ENCODE measurements around the gene DAB2IP.

The DAB2IP gene

DNA sequence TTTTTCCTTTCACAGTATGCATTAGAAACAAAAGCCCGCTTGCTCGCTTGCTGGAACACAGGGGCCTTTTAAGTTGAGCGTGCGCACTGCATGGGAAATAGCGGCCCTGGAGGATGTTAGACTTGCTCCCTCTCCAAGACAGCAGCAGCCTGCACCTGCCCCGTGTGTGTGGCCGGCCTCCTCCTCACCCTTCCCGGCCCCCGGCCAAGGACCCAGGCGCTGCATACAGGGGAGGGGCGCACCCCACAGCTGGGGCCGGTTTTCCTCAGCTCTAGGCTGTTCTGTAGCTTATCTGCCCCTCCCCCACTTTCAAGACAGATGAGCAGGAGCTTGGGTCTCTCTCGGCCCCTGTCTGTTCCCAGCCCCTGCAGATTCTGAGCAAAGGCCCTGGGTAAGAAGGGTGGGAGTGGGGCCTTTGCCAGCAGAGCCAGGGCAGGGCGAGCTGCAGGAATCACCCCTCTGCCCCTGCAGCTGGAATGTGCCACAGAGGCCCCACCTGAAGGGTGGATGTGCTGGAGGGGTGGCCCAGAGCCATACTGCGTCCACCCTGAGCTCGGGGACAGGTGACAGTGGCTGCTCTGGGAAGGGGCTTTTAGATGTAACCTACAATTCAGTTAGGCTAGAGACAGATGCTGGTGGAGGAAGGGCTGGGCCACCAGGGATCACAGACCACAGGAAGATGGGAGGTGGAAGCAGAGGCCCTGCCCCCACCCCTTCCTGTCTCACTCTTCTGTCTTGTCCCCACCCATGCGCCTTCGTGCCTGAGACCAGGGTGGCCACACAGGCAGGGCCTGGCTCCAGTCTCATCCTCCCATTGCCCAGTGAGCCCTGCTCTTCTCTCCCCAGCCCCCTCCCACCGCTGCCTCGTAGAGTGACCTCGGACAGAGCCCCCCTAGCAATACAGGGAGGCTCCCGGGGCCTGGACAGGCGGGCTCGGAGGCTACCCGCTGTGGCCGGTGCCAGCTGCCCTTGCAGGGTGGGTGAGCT lies 132.4 kb downstream of the DAB2IP start:
- no peak overlapping the region for H3K4me3 ChIP-seq (ENCODE audit: low read depth, low read length)
- no peak for TF ChIP-seq CTCF (IDR thresholded peaks at IDR 0.05; ENCODE audit: insufficient read depth, low read depth, low read length, missing control alignments)
- no peak for DNase-seq (ENCODE audit: low read depth)

DNA sequence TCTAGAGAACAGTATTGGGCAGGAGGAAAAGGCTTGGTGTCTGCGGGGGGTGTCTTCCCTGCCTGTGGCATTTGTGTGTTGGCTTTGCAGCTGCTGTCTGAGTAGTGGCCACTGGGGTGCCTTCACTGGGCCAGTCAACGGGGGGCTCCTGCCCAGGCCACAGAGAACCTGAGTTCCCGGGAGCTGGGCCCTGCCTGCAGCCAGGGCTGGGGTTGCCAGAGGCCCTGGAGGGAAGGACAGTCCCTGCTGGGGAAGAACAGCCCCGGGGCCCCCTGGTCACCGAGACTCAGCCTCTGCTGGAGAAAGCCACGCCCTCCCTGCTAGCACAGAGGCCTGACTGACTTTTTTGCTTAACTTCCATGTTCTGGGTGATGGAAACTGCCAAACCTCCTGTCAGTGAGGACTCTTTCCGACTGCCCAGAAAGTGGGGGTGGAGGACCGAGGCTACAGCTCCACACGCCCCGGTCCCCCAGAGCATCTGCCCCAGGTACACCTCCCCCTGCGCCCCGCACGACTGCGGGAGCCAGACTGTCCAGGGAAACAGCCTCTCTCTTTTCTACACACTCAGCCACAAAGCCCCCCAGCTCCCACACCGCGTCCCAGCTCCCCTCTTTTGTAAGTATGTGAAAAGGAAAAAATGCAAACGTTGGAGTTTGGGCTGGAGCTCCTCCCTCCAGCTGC lies 133.4 kb downstream of the DAB2IP start:
- no peak for DNase-seq (ENCODE audit: low read depth)
- TF ChIP-seq CTCF (IDR thresholded peaks at IDR 0.05; ENCODE audit: insufficient read depth, low read depth, low read length, missing control alignments), result no peak
- H3K4me3 ChIP-seq (ENCODE audit: low read depth, low read length), result no peak overlapping the region

GRCh38 chr9:121785673-121786542 lies 134.5 kb downstream of the DAB2IP start:
- no peak overlapping the region for H3K4me3 ChIP-seq (ENCODE audit: low read depth, low read length)
- DNase-seq (ENCODE audit: low read depth), result no peak
- no peak for TF ChIP-seq CTCF (IDR thresholded peaks at IDR 0.05; ENCODE audit: insufficient read depth, low read depth, low read length, missing control alignments)

DNA sequence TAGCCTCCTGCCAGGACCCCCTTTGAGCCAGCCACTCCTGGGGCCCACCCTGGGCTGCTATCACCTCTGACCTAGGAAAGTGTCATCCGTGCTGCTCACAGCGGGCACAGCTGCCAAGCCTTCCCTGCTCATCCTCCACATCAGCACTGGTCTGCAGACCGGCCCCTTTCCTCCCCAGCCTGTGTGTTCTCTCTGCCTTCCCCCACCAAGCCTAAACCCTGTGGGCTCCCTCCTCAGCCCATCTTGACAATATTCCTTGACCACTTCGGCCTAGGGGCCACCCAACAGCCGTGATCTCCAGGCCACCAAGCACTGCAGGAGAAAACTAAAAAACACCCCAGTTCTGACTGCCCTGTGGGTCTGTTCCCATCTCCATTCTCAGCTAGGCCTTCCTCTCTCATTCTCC lies 135.1 kb downstream of the DAB2IP start:
- H3K4me3 ChIP-seq (ENCODE audit: low read depth, low read length), result no peak overlapping the region
- TF ChIP-seq CTCF (IDR thresholded peaks at IDR 0.05; ENCODE audit: insufficient read depth, low read depth, low read length, missing control alignments), result no peak
- DNase-seq (ENCODE audit: low read depth), result no peak

DNA sequence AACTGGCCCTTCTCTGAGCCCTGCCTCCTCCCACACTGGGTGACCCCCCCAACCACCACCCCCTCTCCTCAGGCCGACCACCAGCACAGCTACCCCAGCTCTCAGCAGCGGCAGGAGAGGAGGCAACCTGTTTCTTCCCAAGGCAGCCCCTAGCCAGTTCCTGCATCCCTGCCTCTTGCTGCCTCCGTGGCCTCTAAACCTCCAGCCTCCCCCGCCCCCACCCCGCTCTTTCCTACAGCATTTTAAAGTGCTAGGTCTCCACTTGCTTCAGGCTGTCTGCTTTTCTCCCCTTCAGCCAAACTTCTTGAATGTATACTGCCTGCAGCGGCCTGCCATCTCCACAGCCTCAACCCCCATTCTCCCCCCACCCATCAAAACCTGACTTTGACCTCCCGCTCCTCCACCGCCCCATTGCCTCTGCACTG lies 135.6 kb downstream of the DAB2IP start:
- TF ChIP-seq CTCF (IDR thresholded peaks at IDR 0.05; ENCODE audit: insufficient read depth, low read depth, low read length, missing control alignments), result no peak
- no peak for DNase-seq (ENCODE audit: low read depth)
- H3K4me3 ChIP-seq (ENCODE audit: low read depth, low read length), result no peak overlapping the region

- DNase-seq (ENCODE audit: low read depth), result no peak
- no peak overlapping the region for H3K4me3 ChIP-seq (ENCODE audit: low read depth, low read length)
- TF ChIP-seq CTCF (IDR thresholded peaks at IDR 0.05; ENCODE audit: insufficient read depth, low read depth, low read length, missing control alignments), result no peak
These were observed 137.4 kb downstream of the DAB2IP start for GRCh38 chr9:121788686-121789366.
